DLD1 (cell line): Measurements from ENCODE around the gene ANKRD33B.
"Not testable (repeated sequence)": the region's sequence is repeated elsewhere in the genome, so short reads cannot be mapped to it uniquely, and the experiment has no call there.

Source experiments
- in situ Hi-C: cut with HindIII; loops from 2 replicates; pipeline ENCODE4 v1.10.0; 2017; ENCODE audit warnings: low sequenced_read_pairs

Gene ANKRD33B

GRCh38 chr5:10591966-10592365 is 28.1 kb downstream of the ANKRD33B start:
- in situ Hi-C loops: no loop called here

GRCh38 chr5:10592601-10593000 is 28.7 kb downstream of the ANKRD33B start:
- in situ Hi-C loops: no loop called here

- in situ Hi-C loops: no loop called here
Measured at GRCh38 chr5:10593531-10594181, 29.8 kb downstream of the ANKRD33B start.

- in situ Hi-C loops: no loop called here
Measured at GRCh38 chr5:10594591-10595210, 30.8 kb downstream of the ANKRD33B start.

- in situ Hi-C loops: no loop called here
Measured at GRCh38 chr5:10595293-10595671, 31.4 kb downstream of the ANKRD33B start.

GRCh38 chr5:10595672-10596309 is 31.9 kb downstream of the ANKRD33B start:
- in situ Hi-C loops: no loop called here

- in situ Hi-C loops: no loop called here
Measured at GRCh38 chr5:10596310-10596703, 32.4 kb downstream of the ANKRD33B start.

GRCh38 chr5:10596886-10597451 is 33.1 kb downstream of the ANKRD33B start:
- in situ Hi-C loops: no loop called here

- in situ Hi-C loops: no loop called here
Measured at GRCh38 chr5:10599113-10599512, 35.2 kb downstream of the ANKRD33B start.

GRCh38 chr5:10599862-10600284 is 36.0 kb downstream of the ANKRD33B start:
- in situ Hi-C loops: no loop called here

- in situ Hi-C loops: no loop called here
Measured at GRCh38 chr5:10600626-10601245, 36.9 kb downstream of the ANKRD33B start.

GRCh38 chr5:10601246-10602030 is 37.6 kb downstream of the ANKRD33B start:
- in situ Hi-C loops: no loop called here

- in situ Hi-C loops: no loop called here
Measured at GRCh38 chr5:10602031-10602806, 38.3 kb downstream of the ANKRD33B start.

GRCh38 chr5:10604975-10605374 is 41.1 kb downstream of the ANKRD33B start:
- in situ Hi-C loops: no loop called here

GRCh38 chr5:10606632-10607022 is 42.8 kb downstream of the ANKRD33B start:
- in situ Hi-C loops: not testable (repeated sequence)

GRCh38 chr5:10607023-10607665 is 43.3 kb downstream of the ANKRD33B start:
- in situ Hi-C loops: no loop called here

GRCh38 chr5:10607666-10608073 is 43.8 kb downstream of the ANKRD33B start:
- in situ Hi-C loops: no loop called here

GRCh38 chr5:10608081-10608480 is 44.2 kb downstream of the ANKRD33B start:
- in situ Hi-C loops: not testable (repeated sequence)

GRCh38 chr5:10610058-10610457 is 46.2 kb downstream of the ANKRD33B start:
- in situ Hi-C loops: no loop called here
